Measurements from ENCODE around the gene GNG13.

GRCh38 chr16:774086-775001, 26.2 kb downstream of the GNG13 start:
- no peak for TF ChIP-seq CTCF (IDR thresholded peaks at IDR 0.05; ENCODE audit: extremely low read depth in 1 of 2, insufficient read depth in 1 of 2, low read depth in 1 of 2, low read length in 2 of 2)
- no peak for TF ChIP-seq GATA2 (IDR thresholded peaks at IDR 0.05; ENCODE audit: insufficient read depth, insufficient read length, low read depth, low read length)
- TF ChIP-seq EZH2 (IDR thresholded peaks at IDR 0.05; ENCODE audit: borderline replicate concordance, low read depth, low read length, severe bottlenecking): no peak
- no peak for TF ChIP-seq POLR2A (IDR thresholded peaks at IDR 0.05; ENCODE audit: low read depth, low read length)
